Stimulated activated CD4-positive, alpha-beta T cell treated with anti-CD3 and anti-CD28 coated beads, Interleukin-4, amount 100 ng/mL, for 4 hours (primary cell): Measurements from ENCODE around the gene PROX2.

Experiments used
- DNase-seq, 2 experiments: peaks; one replicate each; pipeline ENCODE4 v3.0.0-alpha.2; 2020

The PROX2 gene

GRCh38 chr14:74875204-74875603, 741 bp downstream of the PROX2 start:
- DNase-seq = no peak

GRCh38 chr14:74871819-74872218, 4.1 kb downstream of the PROX2 start:
- no peak for DNase-seq

- no peak for DNase-seq
Observed at GRCh38 chr14:74868739-74869138, 7.2 kb downstream of the PROX2 start.

GRCh38 chr14:74867673-74868072, 8.3 kb downstream of the PROX2 start:
- peak; percentile 13 to 54 for DNase-seq

- no peak for DNase-seq
Observed at GRCh38 chr14:74866708-74867389, 9.1 kb downstream of the PROX2 start.

- no peak for DNase-seq
Observed at GRCh38 chr14:74865156-74865555, 10.8 kb downstream of the PROX2 start.

- no peak for DNase-seq
Observed at GRCh38 chr14:74864198-74864597, 11.7 kb downstream of the PROX2 start.

GRCh38 chr14:74863274-74863673, 12.7 kb downstream of the PROX2 start:
- DNase-seq = no peak

- no peak for DNase-seq
Observed at GRCh38 chr14:74861734-74862090, 14.2 kb downstream of the PROX2 start.

- DNase-seq = peak; percentile 80 to 94
Observed at GRCh38 chr14:74860899-74861733, 14.8 kb downstream of the PROX2 start.

GRCh38 chr14:74859757-74860552, 16.0 kb downstream of the PROX2 start:
- no peak for DNase-seq

GRCh38 chr14:74858022-74858421, 17.9 kb downstream of the PROX2 start:
- DNase-seq = no peak

GRCh38 chr14:74856366-74856765, 19.6 kb downstream of the PROX2 start:
- DNase-seq = no peak

- no peak for DNase-seq
Observed at GRCh38 chr14:74855945-74856344, 20.0 kb downstream of the PROX2 start.

- no peak for DNase-seq
Observed at GRCh38 chr14:74855021-74855420, 20.9 kb downstream of the PROX2 start.

GRCh38 chr14:74853581-74853980, 22.4 kb downstream of the PROX2 start:
- DNase-seq = no peak

- DNase-seq = no peak
Observed at GRCh38 chr14:74852922-74853530, 22.9 kb downstream of the PROX2 start.

GRCh38 chr14:74848768-74849167, 27.2 kb downstream of the PROX2 start:
- no peak for DNase-seq

- no peak for DNase-seq
Observed at GRCh38 chr14:74846968-74847665, 28.8 kb downstream of the PROX2 start.

- DNase-seq = no peak
Observed at GRCh38 chr14:74846168-74846567, 29.8 kb downstream of the PROX2 start.

GRCh38 chr14:74843653-74844052, 32.3 kb downstream of the PROX2 start:
- DNase-seq = no peak
